K562 (cell line): ENCODE data around the gene USP10. TPM values are rescaled to one million over a fixed set of nuclear protein-coding genes. Genes with fewer than 3 reads are reported as not detected.

Experiments used
- ATAC-seq: fragments of 200-7000 bp; cut with Tn5 transposase; 3 replicates; pipeline ENCODE4 v1.9.1; 2020; ENCODE audit warnings: moderate library complexity
- BruUV-seq: library from RNA; stranded (reverse); fragments of 400-500 nt; replicated peaks from 2 replicates; lab custom pipeline; 2021; lab: Mats Ljungman, UMichigan
- CTCF ChIA-PET: fragments of 300-600 bp; formaldehyde crosslinking; extraction: SDS; loops from one replicate; lab custom pipeline; 2021; ENCODE audit warnings: low intra/inter-chr PET ratio; lab: Yijun Ruan, JAX
- POLR2A ChIA-PET: fragments of 300-600, 350-650 bp; sonication (Branson Sonifier 250); formaldehyde crosslinking; extraction: SDS; loops from one replicate; lab custom pipeline; 2021; ENCODE audit warnings: antibody characterized with exemption, inconsistent platforms; lab: Yijun Ruan, JAX
- DNase-seq, 4 experiments: peaks; one replicate each; pipeline versions ENCODE4 v3.0.0 to v3.0.0-alpha.2; 2011 to 2018; ENCODE audit warnings: low spot score in 3 of 4, mixed read lengths in 3 of 4; ENCODE audit errors: extremely low read depth in 1 of 4
- FAIRE-seq: peaks from 2 replicates; lab custom pipeline; 2011; peaks lifted over from hg19 to GRCh38; lab: Jason Lieb, UNC
- H2AFZ ChIP-seq: 2 replicates; pipeline ENCODE4 v1.6.0; 2011; ENCODE audit warnings: low read depth, low read length, control low read depth, inconsistent platforms
- H3K27ac ChIP-seq: fragments of 200-600 bp; 3 replicates; pipeline ENCODE4 v1.8.0; 2011; ENCODE audit warnings: low read depth, mild to moderate bottlenecking, control low read depth, inconsistent platforms, low read length, moderate library complexity, mixed read lengths; ENCODE audit errors: extremely low read depth
- H3K27me3 ChIP-seq, 2 experiments: fragments of 300-600 bp in 1 of 2; 2 replicates in 1 of 2; 3 replicates in 1 of 2; pipeline versions ENCODE4 v1.6.0 to v1.8.0; 2011; ENCODE audit warnings: inconsistent platforms in 2 of 2, low read length in 2 of 2, mild to moderate bottlenecking in 1 of 2, mixed read lengths in 1 of 2, moderate library complexity in 1 of 2; ENCODE audit not compliant: control insufficient read depth in 2 of 2, insufficient read depth in 2 of 2
- H3K36me3 ChIP-seq: fragments of 300-600 bp; 3 replicates; pipeline ENCODE4 v1.8.0; 2011; ENCODE audit warnings: mild to moderate bottlenecking, low read length, inconsistent platforms; ENCODE audit not compliant: control insufficient read depth, insufficient read depth
- H3K4me1 ChIP-seq, 2 experiments: fragments of 200-600 bp in 1 of 2; replicated peaks in 1 of 2; 2 replicates in 1 of 2; 3 replicates in 1 of 2; pipeline versions ENCODE4 v1.5.1 to v1.8.0; 2011; ENCODE audit warnings: inconsistent platforms in 2 of 2, low read length in 2 of 2, mild to moderate bottlenecking in 1 of 2, mixed read lengths in 1 of 2, moderate library complexity in 1 of 2; ENCODE audit not compliant: control insufficient read depth in 2 of 2, insufficient read depth in 2 of 2
- H3K4me2 ChIP-seq: 2 replicates; pipeline ENCODE4 v1.6.1; 2011; ENCODE audit warnings: low read length, control low read depth, inconsistent platforms, mixed read lengths; ENCODE audit not compliant: insufficient read depth
- H3K4me3 ChIP-seq: fragments of 200-600 bp; sonication (generic), shearing (Covaris generic); 2 replicates; pipeline ENCODE4 v1.5.1; 2016; ENCODE audit warnings: control low read depth, inconsistent platforms
- H3K79me2 ChIP-seq: fragments of 200-600 bp; 3 replicates; pipeline ENCODE4 v1.8.0; 2011; ENCODE audit warnings: low read length, inconsistent platforms; ENCODE audit not compliant: control insufficient read depth, insufficient read depth
- H3K9ac ChIP-seq, 2 experiments: 2 replicates each; pipeline versions ENCODE4 v1.6.0 to v1.6.1; 2011; ENCODE audit warnings: low read depth in 2 of 2, low read length in 2 of 2, control low read depth in 1 of 2, inconsistent platforms in 1 of 2, mild to moderate bottlenecking in 1 of 2, mixed read lengths in 1 of 2; ENCODE audit not compliant: insufficient read depth in 1 of 2
- H3K9me1 ChIP-seq: one replicate; pipeline ENCODE4 v1.6.0; 2011; ENCODE audit warnings: inconsistent platforms, mild to moderate bottlenecking, low read length, moderate library complexity; ENCODE audit not compliant: control insufficient read depth, insufficient read depth
- H3K9me3 ChIP-seq: replicated peaks from 2 replicates; pipeline ENCODE4 v1.5.1; 2011; ENCODE audit warnings: low read depth, low read length, inconsistent platforms; ENCODE audit not compliant: control insufficient read depth, insufficient read depth
- H4K20me1 ChIP-seq: replicated peaks from 2 replicates; pipeline ENCODE4 v1.6.1; 2011; ENCODE audit warnings: low read length, inconsistent platforms, mixed read lengths; ENCODE audit not compliant: control insufficient read depth, insufficient read depth
- CCNT2 ChIP-seq: IDR thresholded peaks from 2 replicates; pipeline ENCODE4 v1.6.1; 2011; ENCODE audit warnings: borderline replicate concordance, low read depth, mild to moderate bottlenecking, moderate library complexity, mixed read lengths, low read length; ENCODE audit not compliant: insufficient read length; ENCODE audit errors: extremely low read depth
- CTBP1 ChIP-seq: fragments of 450-650 bp; IDR thresholded peaks from 2 replicates; pipeline ENCODE4 v1.6.1; 2016; ENCODE audit warnings: borderline replicate concordance
- EGR1 ChIP-seq: fragments of 450-650 bp; conservative IDR thresholded peaks from 2 replicates; pipeline ENCODE4 v1.6.1; 2017; ENCODE audit warnings: mild to moderate bottlenecking
- ETV1 ChIP-seq: fragments of 450-650 bp; conservative IDR thresholded peaks from 2 replicates; pipeline ENCODE4 v1.6.1; 2016; ENCODE audit warnings: missing genetic modification characterization, control low read depth, low read depth, missing compliant biosample characterization
- ILF3 ChIP-seq: fragments of 450-650 bp; IDR thresholded peaks from 2 replicates; pipeline ENCODE4 v1.6.1; 2018; ENCODE audit warnings: antibody characterized with exemption, mild to moderate bottlenecking, moderate library complexity, borderline replicate concordance
- POLR3G ChIP-seq: IDR thresholded peaks from 2 replicates; pipeline ENCODE4 v1.6.1; 2011; ENCODE audit not compliant: insufficient read length, insufficient replicate concordance; ENCODE audit errors: extremely low read depth
- RBM15 ChIP-seq: fragments of 200-400 bp; formaldehyde crosslinking; IDR thresholded peaks from 2 replicates; pipeline ENCODE4 v1.6.1; 2018; ENCODE audit warnings: mild to moderate bottlenecking, low read length, moderate library complexity; ENCODE audit not compliant: insufficient read depth
- RCOR1 ChIP-seq, 2 experiments: IDR thresholded peaks; 2 replicates each; pipeline ENCODE4 v1.6.1; 2012; ENCODE audit warnings: low read depth in 2 of 2, low read length in 2 of 2, borderline replicate concordance in 1 of 2, improper control_type of control experiment in 1 of 2
- ZNF197 ChIP-seq: fragments of 200-800 bp; sonication (Bioruptor generic); IDR thresholded peaks from 2 replicates; pipeline ENCODE4 v1.6.1; 2016; ENCODE audit warnings: low read depth, missing genetic modification characterization, missing compliant biosample characterization
- ZNF23 ChIP-seq: fragments of 250-450 bp; sonication (Bioruptor Pico); IDR thresholded peaks from 2 replicates; pipeline ENCODE4 v1.4.0; 2020; ENCODE audit warnings: mild to moderate bottlenecking
- ZNF444 ChIP-seq: fragments of 250-450 bp; sonication (Bioruptor Pico); IDR thresholded peaks from 2 replicates; pipeline ENCODE4 v1.4.0; 2020; ENCODE audit warnings: mild to moderate bottlenecking, moderate library complexity
- WGBS: fragments of 100-300 bp; shearing (Covaris generic); methylation state at CpG from one replicate; pipeline ENCODE4 v1.1.6; 2016; ENCODE audit warnings: low coverage, mixed read lengths; ENCODE audit not compliant: insufficient coverage; ENCODE audit errors: missing lambda C conversion rate; 5-methylcytosine and 5-hydroxymethylcytosine counted together
- in situ Hi-C: fragments of 300-500 bp; cut with MboI; formaldehyde crosslinking; loops from 4 replicates; pipeline ENCODE4 v1.15.0; 2018; ENCODE audit warnings: inconsistent platforms, mixed read lengths
- intact Hi-C: fragments of 100-400 bp; cut with micrococcal nuclease; formaldehyde crosslinking; loops from 2 replicates; pipeline ENCODE4 v1.14.2; 2022
- polyA plus RNA-seq, 8 experiments: library from polyadenylated mRNA; depleted of rRNA in 4 of 8; stranded (reverse) in 5 of 8; unstranded in 3 of 8; fragments of >200 nt; fragmentation: Nextera tagmentation in 2 of 8; fragmentation: Illumina TruSeq in 1 of 8; extraction: Ambion mirVana in 2 of 8; extraction: Trizol in 1 of 8; gene quantifications; 2 replicates each; pipeline versions ENCODE4 v1.2.1 to v1.2.3, GENCODE V29; 2011 to 2014; ENCODE audit warnings: inconsistent platforms in 1 of 8, missing spikeins in 1 of 8
- total RNA-seq, 7 experiments: library from RNA; depleted of rRNA in 6 of 7; stranded (reverse); fragments of >200 nt in 6 of 7; fragmentation: Illumina TruSeq in 2 of 7; extraction: Trizol in 2 of 7; gene quantifications; 2 replicates each; pipeline versions ENCODE4 v1.2.1 to v1.2.3, GENCODE V29; 2011 to 2021; ENCODE audit warnings: low replicate concordance in 1 of 7
- TF ChIP-seq, protein P1 (sequence below): fragments of 450-650 bp; IDR thresholded peaks from 2 replicates; pipeline ENCODE4 v1.6.1; 2016; ENCODE audit warnings: borderline replicate concordance
- TF ChIP-seq, protein P2 (sequence below): sonication (generic); formaldehyde crosslinking; IDR thresholded peaks from 2 replicates; pipeline ENCODE4 v1.8.0; 2023; ENCODE audit warnings: mild to moderate bottlenecking, missing genetic modification reagents
- TF ChIP-seq, protein P3 (sequence below), 2 experiments: IDR thresholded peaks; 2 replicates each; pipeline ENCODE4 v1.6.1; 2012; ENCODE audit warnings: improper control_type of control experiment in 2 of 2, low read depth in 2 of 2, low read length in 2 of 2, borderline replicate concordance in 1 of 2

The USP10 gene
- total and polyA plus RNA-seq, 9 of the 15 experiments (the other 6 are each of a cell fraction or from before 2014, with no cell fraction given) = 61.7 to 197 (median 116) TPM

DNA sequence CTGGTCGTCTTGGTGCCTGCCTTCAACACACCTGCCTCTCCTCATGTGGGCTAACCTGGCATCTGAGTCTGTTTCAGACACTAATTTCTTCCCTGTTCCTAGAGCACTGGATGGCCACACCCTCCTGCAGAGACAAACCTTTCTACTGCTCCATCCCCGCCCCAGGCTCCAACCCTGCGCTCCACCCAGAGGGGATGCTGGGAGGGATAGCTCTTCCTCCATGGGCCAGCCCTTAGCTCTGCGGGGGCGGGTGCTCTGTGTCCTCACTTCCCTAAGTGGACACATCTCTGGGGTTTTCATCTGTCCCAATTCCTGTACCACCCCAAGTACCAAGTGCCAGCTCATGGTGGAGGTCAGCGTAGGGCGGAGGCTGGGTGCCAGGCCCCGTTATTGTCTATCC, 109.0 kb downstream of the USP10 start:
- ChIA-PET POLR2A (interaction anchor here (1.1 kb wide), 1 partner anchor 11 kb away, joined by 4 read pairs; the partner anchor contains the start of gene CRISPLD2), CTCF (no interaction called here)
- Histone ChIP-seq H3K9me1 (no peaks in the 10 kb centered on the region), H3K9ac (no peak overlapping the region), H3K27ac (no peak overlapping the region), H3K9me3 (peaks cover 4% of the 10 kb centered on the region), H3K27me3 (peaks cover 33 to 48% of the 10 kb centered on the region in 2 experiments), H2AFZ (no peak overlapping the region), H3K79me2 (no peaks in the 10 kb centered on the region), H4K20me1 (no peaks in the 10 kb centered on the region), H3K36me3 (no peaks in the 10 kb centered on the region), H3K4me2 (no peak overlapping the region), H3K4me3 (no peak overlapping the region), H3K4me1 (peaks cover 7 to 8% of the 10 kb centered on the region in 2 experiments; a peak in 4 of 5 replicates)
- 34% methylated on average over 8 of the region's 8 CpGs for WGBS
- BruUV-seq = no TSS peak
- FAIRE-seq (peak; percentile 35), ATAC-seq (peak; percentile 67), DNase-seq (peak; percentile 52 to 62 (median 55))
- in situ Hi-C loops (no loop called here), intact Hi-C loops (no loop called here)
- TF ChIP-seq, protein P1, sequence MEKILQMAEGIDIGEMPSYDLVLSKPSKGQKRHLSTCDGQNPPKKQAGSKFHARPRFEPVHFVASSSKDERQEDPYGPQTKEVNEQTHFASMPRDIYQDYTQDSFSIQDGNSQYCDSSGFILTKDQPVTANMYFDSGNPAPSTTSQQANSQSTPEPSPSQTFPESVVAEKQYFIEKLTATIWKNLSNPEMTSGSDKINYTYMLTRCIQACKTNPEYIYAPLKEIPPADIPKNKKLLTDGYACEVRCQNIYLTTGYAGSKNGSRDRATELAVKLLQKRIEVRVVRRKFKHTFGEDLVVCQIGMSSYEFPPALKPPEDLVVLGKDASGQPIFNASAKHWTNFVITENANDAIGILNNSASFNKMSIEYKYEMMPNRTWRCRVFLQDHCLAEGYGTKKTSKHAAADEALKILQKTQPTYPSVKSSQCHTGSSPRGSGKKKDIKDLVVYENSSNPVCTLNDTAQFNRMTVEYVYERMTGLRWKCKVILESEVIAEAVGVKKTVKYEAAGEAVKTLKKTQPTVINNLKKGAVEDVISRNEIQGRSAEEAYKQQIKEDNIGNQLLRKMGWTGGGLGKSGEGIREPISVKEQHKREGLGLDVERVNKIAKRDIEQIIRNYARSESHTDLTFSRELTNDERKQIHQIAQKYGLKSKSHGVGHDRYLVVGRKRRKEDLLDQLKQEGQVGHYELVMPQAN = no peak
- TF ChIP-seq EGR1 = peak; percentile 88
- TF ChIP-seq CTBP1 = peak; percentile 70; the same call in 1 of the 2 replicates
- TF ChIP-seq ZNF23 (CRISPR knock-in tag) = no peak
- TF ChIP-seq, protein P2, sequence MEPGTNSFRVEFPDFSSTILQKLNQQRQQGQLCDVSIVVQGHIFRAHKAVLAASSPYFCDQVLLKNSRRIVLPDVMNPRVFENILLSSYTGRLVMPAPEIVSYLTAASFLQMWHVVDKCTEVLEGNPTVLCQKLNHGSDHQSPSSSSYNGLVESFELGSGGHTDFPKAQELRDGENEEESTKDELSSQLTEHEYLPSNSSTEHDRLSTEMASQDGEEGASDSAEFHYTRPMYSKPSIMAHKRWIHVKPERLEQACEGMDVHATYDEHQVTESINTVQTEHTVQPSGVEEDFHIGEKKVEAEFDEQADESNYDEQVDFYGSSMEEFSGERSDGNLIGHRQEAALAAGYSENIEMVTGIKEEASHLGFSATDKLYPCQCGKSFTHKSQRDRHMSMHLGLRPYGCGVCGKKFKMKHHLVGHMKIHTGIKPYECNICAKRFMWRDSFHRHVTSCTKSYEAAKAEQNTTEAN (CRISPR knock-in tag) = no peak
- TF ChIP-seq RBM15 = no peak
- no peak for TF ChIP-seq ETV1
- TF ChIP-seq ILF3 = no peak
- peak in 1 of 2 experiments; percentile 22; a peak in 1 of 4 replicates for TF ChIP-seq RCOR1 (IDR thresholded peaks at IDR 0.05; ENCODE audit: borderline replicate concordance in 1 of 2, low read depth in 2 of 2, low read length in 2 of 2)
- no peak for TF ChIP-seq ZNF197 (CRISPR knock-in tag)
- no peak for TF ChIP-seq ZNF444 (CRISPR knock-in tag)
- TF ChIP-seq, protein P3, sequence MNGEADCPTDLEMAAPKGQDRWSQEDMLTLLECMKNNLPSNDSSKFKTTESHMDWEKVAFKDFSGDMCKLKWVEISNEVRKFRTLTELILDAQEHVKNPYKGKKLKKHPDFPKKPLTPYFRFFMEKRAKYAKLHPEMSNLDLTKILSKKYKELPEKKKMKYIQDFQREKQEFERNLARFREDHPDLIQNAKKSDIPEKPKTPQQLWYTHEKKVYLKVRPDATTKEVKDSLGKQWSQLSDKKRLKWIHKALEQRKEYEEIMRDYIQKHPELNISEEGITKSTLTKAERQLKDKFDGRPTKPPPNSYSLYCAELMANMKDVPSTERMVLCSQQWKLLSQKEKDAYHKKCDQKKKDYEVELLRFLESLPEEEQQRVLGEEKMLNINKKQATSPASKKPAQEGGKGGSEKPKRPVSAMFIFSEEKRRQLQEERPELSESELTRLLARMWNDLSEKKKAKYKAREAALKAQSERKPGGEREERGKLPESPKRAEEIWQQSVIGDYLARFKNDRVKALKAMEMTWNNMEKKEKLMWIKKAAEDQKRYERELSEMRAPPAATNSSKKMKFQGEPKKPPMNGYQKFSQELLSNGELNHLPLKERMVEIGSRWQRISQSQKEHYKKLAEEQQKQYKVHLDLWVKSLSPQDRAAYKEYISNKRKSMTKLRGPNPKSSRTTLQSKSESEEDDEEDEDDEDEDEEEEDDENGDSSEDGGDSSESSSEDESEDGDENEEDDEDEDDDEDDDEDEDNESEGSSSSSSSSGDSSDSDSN (IDR thresholded peaks at IDR 0.05; ENCODE audit: borderline replicate concordance in 1 of 2, low read depth in 2 of 2, low read length in 2 of 2) = no peak
- no peak for TF ChIP-seq POLR3G
- no peak for TF ChIP-seq CCNT2
